Activated T-helper 1 cell treated with anti-CD3 and anti-CD28 coated beads, Interleukin-2, amount 50 U/mL, for 16 hours (primary cell): Measurements from ENCODE around the gene C5orf63.
"Not testable (repeated sequence)": the region's sequence is repeated elsewhere in the genome, so short reads cannot be mapped to it uniquely, and the experiment has no call there.

Experiments used
- DNase-seq, 2 donors: peaks; one replicate each; pipeline ENCODE4 v3.0.0-alpha.2; 2020; ENCODE audit warnings: low read depth in 1 of 2, low spot score in 1 of 2

C5orf63 gene

GRCh38 chr5:127076315-127077129 lies 3.2 kb upstream of the C5orf63 start:
- no peak for DNase-seq

DNA sequence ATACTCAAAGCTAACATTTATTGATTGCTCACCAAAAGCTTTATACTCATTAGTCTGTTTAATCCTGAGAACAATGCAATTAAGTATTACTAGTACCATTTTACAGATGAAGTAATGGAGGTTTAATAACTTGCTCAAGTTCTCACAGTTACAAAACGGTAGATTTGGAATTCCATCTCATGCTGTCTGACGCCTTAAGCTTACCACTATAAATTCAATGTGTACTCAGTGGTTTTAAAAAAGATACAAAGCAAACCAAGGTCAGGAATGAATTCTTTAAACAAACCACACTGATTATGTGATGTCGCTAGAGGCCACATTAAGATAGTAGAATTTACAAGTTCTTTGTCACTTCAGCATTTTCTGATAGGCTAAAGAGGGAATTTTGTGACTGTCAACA lies 1.2 kb upstream of the C5orf63 start:
- no peak for DNase-seq

DNA sequence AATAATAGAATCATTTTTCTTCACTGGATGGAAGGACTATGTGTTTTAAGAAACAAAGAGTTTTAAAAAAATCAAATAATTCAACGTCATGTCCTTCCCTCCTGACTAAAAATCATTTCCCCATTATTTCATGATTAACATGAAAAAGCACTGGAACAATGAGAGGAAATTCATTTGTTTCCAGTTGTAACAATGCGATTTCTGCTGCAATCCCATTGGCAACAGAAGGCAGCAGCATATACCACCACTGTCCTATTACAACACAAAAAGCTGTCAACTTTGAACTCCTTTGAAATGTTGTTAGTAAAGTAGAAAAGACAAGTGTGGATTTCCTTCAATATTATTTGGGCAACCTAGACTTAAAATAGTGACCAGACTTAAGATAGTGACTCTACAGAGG lies 3.1 kb downstream of the C5orf63 start:
- DNase-seq = no peak

- no peak for DNase-seq
Measured at GRCh38 chr5:127068493-127069214, 4.6 kb downstream of the C5orf63 start.

- DNase-seq = no peak
Measured at GRCh38 chr5:127066721-127067120, 6.6 kb downstream of the C5orf63 start.

DNA sequence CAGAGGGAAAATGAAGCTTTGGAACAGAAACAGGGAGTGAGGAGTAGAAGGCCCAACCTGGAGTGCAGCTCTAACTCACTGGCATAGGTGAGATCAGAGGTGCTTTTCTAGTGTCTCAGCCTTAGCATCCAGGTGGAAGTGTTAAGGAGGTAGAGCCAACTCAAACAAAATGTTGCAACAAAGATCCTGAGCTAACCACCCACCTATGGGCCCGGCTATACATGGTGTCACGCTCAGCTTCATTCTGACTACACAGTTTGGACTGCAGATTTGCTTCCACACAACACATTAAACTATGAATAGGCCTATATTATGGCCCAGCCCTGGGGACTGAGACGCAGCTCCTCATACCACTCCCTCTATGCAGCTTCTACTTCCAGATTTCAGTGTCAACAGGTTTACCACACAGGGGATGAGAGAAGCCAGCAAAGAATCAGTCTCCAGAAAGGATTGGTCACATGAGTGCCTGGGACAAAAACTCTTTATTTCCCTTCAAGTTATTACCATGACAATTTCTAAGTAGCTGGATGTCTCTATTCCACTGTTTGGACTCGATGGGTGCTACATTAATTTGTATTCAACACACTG lies 9.0 kb downstream of the C5orf63 start:
- no peak for DNase-seq

- DNase-seq = no peak
Measured at GRCh38 chr5:127063257-127063913, 9.9 kb downstream of the C5orf63 start.

DNA sequence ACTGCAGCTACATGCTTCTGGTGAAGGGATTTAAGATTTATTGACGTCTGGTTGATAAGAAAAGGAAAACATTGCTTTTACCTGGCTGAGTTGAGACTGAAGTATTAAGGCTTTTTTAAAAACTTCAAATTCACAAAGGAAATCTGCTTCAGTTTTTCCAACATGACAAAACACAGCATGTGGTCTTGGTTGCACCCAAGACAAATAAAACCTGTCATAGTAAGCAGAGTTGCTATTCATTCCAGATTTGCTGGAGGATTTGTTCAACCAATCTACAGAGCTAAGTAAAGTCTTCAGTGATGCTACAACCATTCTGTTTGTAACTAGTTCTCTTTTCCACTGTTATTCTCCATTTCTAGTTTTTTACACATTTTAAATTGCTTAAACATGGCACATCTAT lies 11.3 kb downstream of the C5orf63 start:
- DNase-seq = no peak

DNA sequence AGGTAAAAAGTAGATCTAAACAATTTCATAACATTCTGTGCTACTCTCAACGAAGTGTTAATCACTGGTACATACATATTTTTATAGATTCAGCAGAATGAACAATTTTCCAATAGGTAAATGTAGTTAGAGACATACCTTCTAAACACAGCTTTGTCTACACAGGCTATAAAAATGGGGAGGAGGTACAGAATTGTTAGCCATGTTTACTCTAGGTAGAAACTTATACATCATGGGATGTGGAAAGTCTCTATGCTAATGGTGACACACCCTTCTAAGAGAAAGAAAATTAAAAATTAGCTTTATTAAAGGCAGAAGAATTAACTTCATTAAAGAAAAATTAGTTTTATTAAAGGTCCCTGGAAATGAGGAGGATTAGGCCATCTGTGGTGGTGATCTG lies 11.8 kb downstream of the C5orf63 start:
- DNase-seq = no peak

DNA sequence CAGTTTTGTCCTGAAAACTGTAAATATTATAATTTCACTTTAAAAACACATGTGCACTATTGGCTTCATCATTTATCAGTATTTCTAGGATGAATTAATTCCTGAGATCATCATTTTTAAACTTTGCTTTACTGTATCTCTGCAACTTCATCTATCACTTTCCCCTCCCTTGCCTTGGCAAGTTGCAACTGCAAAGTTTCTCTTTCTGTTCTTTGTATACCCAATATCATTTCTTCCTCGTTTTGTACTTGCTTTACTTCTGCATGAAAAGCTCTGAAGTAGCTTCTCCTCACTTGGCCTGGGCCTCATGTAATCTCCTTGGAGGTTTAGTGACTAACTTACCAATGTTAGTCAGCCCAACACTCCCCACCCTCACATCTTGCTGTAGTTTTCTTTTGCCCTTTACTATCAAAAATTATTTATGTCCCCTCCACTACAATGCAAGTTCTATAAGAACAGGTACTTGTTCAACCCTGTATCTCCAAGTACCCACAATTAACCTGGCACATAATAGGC lies 12.8 kb downstream of the C5orf63 start:
- no peak for DNase-seq

GRCh38 chr5:127056896-127057295 lies 16.4 kb downstream of the C5orf63 start:
- DNase-seq = no peak

DNA sequence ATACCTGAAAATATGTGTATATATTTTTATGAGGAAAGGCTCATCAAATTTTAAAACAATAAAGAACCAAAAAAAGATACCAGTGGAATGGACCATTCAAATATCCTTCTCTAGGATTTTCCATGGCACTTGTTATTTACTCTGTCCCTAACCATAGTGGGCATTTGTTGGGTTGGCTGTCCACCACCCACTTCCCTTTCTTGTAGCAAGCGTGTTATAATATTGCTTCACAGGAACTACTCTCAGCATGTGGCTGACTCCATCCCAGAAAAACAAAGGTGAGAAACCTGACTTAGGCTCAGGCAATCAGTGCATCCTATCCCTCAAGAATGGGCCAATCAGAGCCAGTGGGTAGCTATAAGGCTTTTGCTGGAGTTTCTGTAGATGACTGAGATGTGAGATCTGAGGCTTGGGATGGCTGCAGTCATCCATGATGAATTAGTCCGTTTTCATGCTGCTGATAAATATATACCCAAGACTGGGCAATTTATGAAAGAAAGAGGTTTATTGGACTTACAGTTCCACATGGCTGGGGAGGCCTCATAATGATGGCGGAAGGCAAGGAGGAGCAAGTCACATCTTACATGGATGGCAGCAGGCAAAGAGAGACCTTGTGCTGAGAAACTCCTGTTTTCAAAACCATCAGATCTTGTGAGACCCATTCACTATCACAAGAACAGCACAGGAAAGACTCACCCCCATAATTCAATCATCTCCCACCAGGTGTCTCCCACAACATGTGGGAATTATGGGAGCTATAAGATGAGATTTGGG lies 17.2 kb downstream of the C5orf63 start:
- DNase-seq = no peak

DNA sequence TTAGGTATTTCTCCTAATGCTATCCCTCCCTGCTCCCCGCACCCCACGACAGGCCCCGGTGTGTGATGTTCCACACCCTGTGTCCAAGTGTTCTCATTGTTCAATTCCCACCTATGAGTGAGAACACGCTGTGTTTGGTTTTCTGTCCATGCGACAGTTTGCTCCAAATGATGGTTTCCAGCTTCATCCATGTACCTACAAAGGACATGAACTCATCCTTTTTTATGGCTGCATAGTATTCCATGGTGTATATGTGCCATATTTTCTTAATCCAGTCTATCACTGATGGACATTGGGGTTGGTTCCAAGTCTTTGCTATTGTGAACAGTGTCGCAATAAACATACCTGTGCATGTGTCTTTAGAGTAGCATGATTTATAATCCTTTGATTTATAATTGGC lies 19.8 kb downstream of the C5orf63 start:
- not testable (repeated sequence) for DNase-seq

GRCh38 chr5:127053049-127053448 lies 20.3 kb downstream of the C5orf63 start:
- DNase-seq = no peak

DNA sequence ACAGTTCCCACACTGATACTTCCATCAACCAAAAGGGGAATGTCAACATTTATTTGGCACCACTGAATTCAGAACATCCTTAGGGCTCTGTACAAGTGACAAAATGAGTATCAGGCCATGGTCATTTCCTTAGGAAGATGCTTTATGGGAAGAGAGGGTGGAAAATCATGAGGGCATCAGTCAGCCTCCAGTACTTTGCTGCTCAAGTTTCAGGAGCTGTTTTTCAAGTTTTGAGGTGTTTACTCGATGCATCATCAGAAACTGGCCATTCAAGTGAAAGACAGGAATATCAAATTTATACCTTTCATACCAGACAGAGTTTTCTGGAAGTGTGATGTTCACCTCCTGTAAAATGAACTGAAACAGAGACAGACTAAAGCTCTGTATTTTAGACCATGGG lies 21.7 kb downstream of the C5orf63 start:
- no peak for DNase-seq

GRCh38 chr5:127046343-127047072 lies 26.8 kb downstream of the C5orf63 start:
- DNase-seq = no peak

DNA sequence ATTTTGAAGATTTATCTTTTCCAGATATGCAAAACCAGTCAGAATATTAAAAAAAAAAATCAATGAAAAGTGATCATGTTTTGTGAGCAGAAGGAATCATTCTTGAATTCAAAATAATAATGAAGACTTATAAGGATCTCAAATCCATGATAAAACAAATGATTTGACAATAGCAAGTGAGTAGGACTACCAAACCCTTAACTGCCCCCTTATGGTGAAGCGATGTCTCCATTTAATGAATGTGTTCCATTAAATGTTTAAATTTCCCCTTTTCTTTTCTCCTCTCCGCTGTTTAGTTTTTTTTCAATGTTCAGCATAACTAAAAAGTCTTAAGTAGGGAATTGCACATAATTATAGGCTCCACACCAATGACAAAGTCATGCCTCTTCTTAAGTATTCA lies 30.7 kb downstream of the C5orf63 start:
- DNase-seq = no peak

DNA sequence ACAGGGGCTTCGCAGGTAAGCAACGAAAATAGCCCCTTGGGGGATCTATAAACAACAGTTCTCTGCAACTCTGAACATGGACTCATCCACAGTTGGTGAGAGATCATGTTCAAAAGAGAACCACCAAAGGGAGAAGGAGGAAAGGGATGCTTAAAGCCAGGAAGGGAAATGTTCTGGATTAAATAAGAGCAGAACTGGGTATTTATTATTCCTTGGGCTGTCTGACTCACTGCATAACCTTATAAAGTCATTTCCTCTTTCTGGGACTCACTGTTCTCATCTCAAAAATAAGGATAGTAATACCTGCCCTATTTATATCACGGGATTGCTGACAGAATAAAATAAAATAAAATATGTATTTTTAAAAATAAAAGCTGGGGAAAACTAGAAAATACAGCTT lies 31.7 kb downstream of the C5orf63 start:
- DNase-seq = no peak

GRCh38 chr5:127040796-127041520 lies 32.3 kb downstream of the C5orf63 start:
- no peak for DNase-seq
